ENCODE data around the gene TMEM242.

Gene TMEM242

DNA sequence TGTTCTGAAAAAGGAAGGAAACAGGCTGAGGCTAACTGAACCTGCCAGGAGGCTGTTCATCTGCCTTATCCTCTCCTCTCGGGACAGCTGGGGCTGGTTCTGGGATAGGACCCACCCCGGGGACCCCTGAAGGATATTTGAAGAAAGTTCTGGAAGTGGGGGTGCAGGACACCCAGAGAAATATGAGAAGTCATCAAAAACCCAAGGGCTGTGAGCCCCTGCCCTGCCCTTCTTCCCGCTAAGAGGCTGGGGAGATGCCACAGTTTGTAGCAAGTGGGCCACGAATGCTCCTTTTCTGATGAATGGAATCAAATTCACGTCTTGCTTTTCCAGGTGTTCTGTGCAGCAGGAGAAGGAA is 37.9 kb downstream of the TMEM242 start:
- no peaks in the 10 kb centered on the region for H3K4me1 ChIP-seq (ENCODE audit: control insufficient read depth, low read depth, low read length)
- no peak overlapping the region for H3K9ac ChIP-seq (ENCODE audit: low read length)
- H3K9me3 ChIP-seq (ENCODE audit: control insufficient read depth, low read depth, low read length) = no peaks in the 10 kb centered on the region
- H3K27me3 ChIP-seq (ENCODE audit: control insufficient read depth, insufficient read depth, low read length) = no peaks in the 10 kb centered on the region
- no peak overlapping the region for H3K27ac ChIP-seq (ENCODE audit: low read length)
- no peaks in the 10 kb centered on the region for H3K36me3 ChIP-seq (ENCODE audit: control insufficient read depth, low read depth, low read length)
- H3K4me3 ChIP-seq (ENCODE audit: low read length) = no peak overlapping the region

DNA sequence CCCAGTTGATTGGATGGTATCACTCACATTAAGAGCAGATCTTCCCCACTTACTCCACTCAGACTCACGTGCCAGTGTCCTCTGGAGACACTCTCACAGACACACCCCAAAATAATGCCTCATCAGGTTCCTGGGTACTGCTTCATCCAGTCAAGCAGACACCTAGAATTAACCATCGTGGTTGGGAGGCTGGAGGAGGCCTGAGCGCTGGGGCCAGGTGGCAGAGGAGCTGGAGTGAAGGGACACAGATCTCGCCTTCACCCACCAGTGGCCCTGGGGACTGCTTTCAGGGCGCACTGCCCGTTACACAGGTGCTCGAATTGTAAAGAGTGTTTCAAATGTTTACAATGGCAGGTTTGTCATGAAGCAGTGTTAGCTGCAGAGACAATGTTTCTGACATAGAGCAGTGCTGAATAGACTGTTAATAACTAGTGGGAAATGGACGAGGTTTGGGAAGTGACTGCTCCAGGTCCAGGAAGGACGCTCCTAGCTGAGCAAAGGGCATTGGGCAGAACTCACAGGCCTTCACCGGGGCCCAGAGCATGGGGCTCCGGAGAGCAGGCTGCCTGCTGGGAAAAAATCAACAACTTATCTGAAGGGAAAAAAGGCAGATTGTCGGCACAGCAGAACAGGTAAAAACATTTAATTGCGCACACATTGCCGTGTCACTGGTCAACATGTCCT is 38.4 kb downstream of the TMEM242 start:
- Histone ChIP-seq H3K27ac (ENCODE audit: low read length) (no peak overlapping the region), H3K36me3 (ENCODE audit: control insufficient read depth, low read depth, low read length) (no peaks in the 10 kb centered on the region), H3K4me3 (ENCODE audit: low read length) (no peak overlapping the region), H3K4me1 (ENCODE audit: control insufficient read depth, low read depth, low read length) (no peaks in the 10 kb centered on the region), H3K27me3 (ENCODE audit: control insufficient read depth, insufficient read depth, low read length) (no peaks in the 10 kb centered on the region), H3K9ac (ENCODE audit: low read length) (no peak overlapping the region), H3K9me3 (ENCODE audit: control insufficient read depth, low read depth, low read length) (no peaks in the 10 kb centered on the region)

DNA sequence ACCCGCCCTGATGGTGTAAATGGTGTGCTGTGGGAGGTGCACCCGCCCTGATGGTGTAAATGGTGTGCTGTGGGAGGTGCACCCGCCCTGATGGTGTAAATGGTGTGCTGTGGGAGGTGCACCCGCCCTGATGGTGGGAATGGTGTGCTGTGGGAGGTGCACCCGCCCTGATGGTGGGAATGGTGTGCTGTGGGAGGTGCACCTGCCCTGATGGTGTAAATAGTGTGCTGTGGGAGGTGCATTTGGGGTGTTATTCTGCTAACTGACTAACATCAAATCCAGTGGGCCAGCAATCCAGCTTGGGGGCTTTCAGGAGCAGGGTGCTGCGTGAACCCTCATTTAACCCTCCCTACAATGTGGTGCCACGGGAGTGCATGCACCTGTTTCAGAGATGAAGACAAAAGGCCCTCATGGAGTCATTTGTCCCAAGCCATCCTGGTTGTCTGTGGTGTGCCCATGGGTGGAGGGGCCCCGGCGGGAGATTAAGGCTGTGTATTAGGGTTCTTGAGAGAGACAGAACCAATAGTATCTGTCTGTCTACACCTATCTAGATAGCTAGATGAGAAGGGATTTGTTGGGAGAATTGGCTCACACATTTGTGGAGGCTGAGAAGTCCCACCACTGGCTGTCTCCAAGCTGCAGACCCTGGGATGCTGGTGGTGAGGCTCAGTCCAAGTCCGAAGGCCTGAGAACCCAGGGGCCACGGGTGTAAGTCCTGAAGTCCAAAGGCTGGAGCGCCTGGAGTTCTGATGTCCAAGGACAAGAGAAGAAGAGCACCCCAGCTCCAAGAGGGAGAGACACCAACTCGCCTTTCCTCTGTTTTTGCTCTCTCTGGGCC is 39.2 kb downstream of the TMEM242 start:
- H3K27me3 ChIP-seq (ENCODE audit: control insufficient read depth, insufficient read depth, low read length) = no peaks in the 10 kb centered on the region
- H3K4me3 ChIP-seq (ENCODE audit: low read length) = no peak overlapping the region
- H3K27ac ChIP-seq (ENCODE audit: low read length) = no peak overlapping the region
- H3K4me1 ChIP-seq (ENCODE audit: control insufficient read depth, low read depth, low read length) = no peaks in the 10 kb centered on the region
- H3K9me3 ChIP-seq (ENCODE audit: control insufficient read depth, low read depth, low read length) = no peaks in the 10 kb centered on the region
- H3K36me3 ChIP-seq (ENCODE audit: control insufficient read depth, low read depth, low read length) = no peaks in the 10 kb centered on the region
- H3K9ac ChIP-seq (ENCODE audit: low read length) = no peak overlapping the region

DNA sequence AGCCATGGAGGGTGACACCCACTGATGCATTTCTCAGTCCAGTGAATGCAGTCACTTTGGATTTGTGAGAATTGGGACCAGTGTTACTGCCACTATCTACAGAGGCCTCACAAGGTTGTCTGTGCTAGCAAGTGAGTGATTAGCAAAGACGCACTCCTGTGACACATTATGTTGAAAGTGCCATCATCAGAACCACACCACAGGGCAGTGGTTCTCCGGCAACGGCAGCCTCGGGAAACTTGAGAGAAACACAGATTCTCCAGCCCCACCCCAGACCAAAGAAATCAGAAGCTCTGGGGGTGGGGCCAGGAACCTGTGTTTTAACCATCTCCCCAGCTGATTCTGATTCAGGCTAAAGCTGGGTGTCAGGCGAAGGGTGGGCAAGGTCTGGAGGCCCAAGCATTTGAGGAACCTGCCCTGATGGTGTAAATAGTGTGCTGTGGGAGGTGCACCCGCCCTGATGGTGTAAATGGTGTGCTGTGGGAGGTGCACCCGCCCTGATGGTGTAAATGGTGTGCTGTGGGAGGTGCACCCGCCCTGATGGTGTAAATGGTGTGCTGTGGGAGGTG is 39.9 kb downstream of the TMEM242 start:
- H3K4me1 ChIP-seq (ENCODE audit: control insufficient read depth, low read depth, low read length) = no peaks in the 10 kb centered on the region
- no peak overlapping the region for H3K4me3 ChIP-seq (ENCODE audit: low read length)
- H3K27ac ChIP-seq (ENCODE audit: low read length) = no peak overlapping the region
- H3K9me3 ChIP-seq (ENCODE audit: control insufficient read depth, low read depth, low read length) = no peaks in the 10 kb centered on the region
- no peaks in the 10 kb centered on the region for H3K27me3 ChIP-seq (ENCODE audit: control insufficient read depth, insufficient read depth, low read length)
- no peak overlapping the region for H3K9ac ChIP-seq (ENCODE audit: low read length)
- H3K36me3 ChIP-seq (ENCODE audit: control insufficient read depth, low read depth, low read length) = no peaks in the 10 kb centered on the region

DNA sequence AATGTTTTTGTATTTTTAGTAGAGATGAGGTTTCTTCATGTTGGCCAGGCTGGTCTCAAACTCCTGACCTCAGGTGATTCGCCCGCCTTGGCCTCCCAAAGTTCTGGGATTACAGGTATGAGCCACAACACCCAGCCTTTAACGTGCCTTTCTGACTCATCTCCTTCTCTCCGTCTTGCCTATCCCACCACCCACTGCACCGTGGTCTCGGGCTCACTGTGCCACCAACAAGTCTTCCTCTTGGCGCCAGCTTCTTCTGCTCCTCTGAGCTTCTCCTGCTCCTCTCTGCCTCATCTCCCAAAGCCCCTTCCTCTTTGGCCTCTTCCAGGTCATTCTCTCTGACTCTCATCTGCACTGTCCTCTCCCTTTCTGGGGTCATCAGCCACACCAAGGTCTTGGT is 41.0 kb downstream of the TMEM242 start:
- Histone ChIP-seq H3K36me3 (ENCODE audit: control insufficient read depth, low read depth, low read length) (no peaks in the 10 kb centered on the region), H3K4me1 (ENCODE audit: control insufficient read depth, low read depth, low read length) (no peaks in the 10 kb centered on the region), H3K9ac (ENCODE audit: low read length) (no peak overlapping the region)

DNA sequence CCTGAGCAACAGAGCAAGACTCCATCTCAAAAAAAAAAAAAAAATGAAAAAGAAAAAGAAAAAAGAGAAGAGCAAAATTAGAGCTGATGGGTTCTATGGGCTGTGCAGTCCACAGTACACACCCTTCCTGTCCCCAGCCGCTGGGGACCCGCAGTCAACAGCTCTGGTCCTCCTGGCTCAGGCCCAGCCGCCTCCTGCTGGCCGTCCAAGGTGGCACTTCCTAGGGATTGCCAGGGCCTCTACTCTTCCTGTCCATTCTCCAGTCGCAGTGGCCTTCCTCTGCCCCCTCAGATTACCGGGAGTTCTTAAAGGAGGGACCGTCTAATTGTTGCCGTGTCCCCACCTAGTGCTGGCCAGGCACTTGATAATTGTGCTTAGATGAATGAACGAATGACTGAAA is 41.7 kb downstream of the TMEM242 start:
- Histone ChIP-seq H3K4me3 (ENCODE audit: low read length) (no peak overlapping the region), H3K27me3 (ENCODE audit: control insufficient read depth, insufficient read depth, low read length) (no peaks in the 10 kb centered on the region), H3K36me3 (ENCODE audit: control insufficient read depth, low read depth, low read length) (no peaks in the 10 kb centered on the region), H3K9me3 (ENCODE audit: control insufficient read depth, low read depth, low read length) (no peaks in the 10 kb centered on the region), H3K9ac (ENCODE audit: low read length) (no peak overlapping the region), H3K4me1 (ENCODE audit: control insufficient read depth, low read depth, low read length) (no peaks in the 10 kb centered on the region), H3K27ac (ENCODE audit: low read length) (no peak overlapping the region)

More for the DNA sequence above, 41.0 kb downstream of the TMEM242 start:
- Histone ChIP-seq H3K4me3 (ENCODE audit: low read length) (no peak overlapping the region), H3K27ac (ENCODE audit: low read length) (no peak overlapping the region), H3K9me3 (ENCODE audit: control insufficient read depth, low read depth, low read length) (no peaks in the 10 kb centered on the region), H3K27me3 (ENCODE audit: control insufficient read depth, insufficient read depth, low read length) (no peaks in the 10 kb centered on the region)

DNA sequence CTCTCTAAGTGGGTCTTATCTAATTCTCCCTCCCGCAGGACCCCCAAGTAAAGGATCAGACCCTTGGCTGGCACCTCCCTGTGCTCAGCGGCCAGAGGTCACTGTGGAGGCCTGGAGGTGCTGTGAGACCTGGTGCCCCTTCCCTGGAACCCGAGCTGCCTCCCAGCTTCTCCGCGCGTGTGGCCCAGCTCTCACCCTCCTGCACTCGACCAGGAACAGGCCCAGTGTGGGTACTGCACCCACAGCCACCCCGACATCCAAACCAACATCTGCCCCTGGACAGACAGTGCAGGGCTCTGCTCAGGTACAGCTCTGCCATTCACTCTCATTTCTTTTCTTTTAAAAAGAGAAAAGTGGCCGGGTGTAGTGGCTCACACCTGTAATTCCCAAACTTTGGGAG is 42.4 kb downstream of the TMEM242 start:
- Histone ChIP-seq H3K27me3 (ENCODE audit: control insufficient read depth, insufficient read depth, low read length) (no peaks in the 10 kb centered on the region), H3K9me3 (ENCODE audit: control insufficient read depth, low read depth, low read length) (no peaks in the 10 kb centered on the region), H3K4me1 (ENCODE audit: control insufficient read depth, low read depth, low read length) (no peaks in the 10 kb centered on the region), H3K27ac (ENCODE audit: low read length) (no peak overlapping the region), H3K4me3 (ENCODE audit: low read length) (no peak overlapping the region), H3K9ac (ENCODE audit: low read length) (no peak overlapping the region), H3K36me3 (ENCODE audit: control insufficient read depth, low read depth, low read length) (no peaks in the 10 kb centered on the region)

DNA sequence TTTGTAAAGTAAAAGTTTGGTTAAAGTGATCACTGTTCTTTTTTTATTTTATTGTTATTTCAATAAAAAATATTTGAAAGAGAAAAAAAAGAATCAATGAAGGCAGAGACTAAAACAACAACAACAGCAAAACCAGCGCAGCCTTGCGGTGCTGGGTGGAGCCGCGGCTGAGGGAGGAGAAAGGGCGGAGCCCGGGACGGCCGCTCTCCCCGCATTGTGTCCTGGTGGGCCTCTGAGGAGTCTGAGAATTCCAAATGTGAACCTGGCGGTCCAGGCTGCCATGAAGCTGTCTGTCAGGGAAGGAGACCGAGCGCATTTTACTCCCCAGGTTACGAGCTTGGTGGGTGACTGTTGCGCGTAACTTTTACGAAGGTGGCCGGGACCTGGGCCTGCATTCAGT is 43.2 kb downstream of the TMEM242 start:
- Histone ChIP-seq H3K27me3 (ENCODE audit: control insufficient read depth, insufficient read depth, low read length) (peaks cover 5% of the 10 kb centered on the region), H3K27ac (ENCODE audit: low read length) (no peak overlapping the region), H3K9me3 (ENCODE audit: control insufficient read depth, low read depth, low read length) (no peaks in the 10 kb centered on the region), H3K4me1 (ENCODE audit: control insufficient read depth, low read depth, low read length) (no peaks in the 10 kb centered on the region), H3K9ac (ENCODE audit: low read length) (no peak overlapping the region), H3K4me3 (ENCODE audit: low read length) (no peak overlapping the region), H3K36me3 (ENCODE audit: control insufficient read depth, low read depth, low read length) (no peaks in the 10 kb centered on the region)

DNA sequence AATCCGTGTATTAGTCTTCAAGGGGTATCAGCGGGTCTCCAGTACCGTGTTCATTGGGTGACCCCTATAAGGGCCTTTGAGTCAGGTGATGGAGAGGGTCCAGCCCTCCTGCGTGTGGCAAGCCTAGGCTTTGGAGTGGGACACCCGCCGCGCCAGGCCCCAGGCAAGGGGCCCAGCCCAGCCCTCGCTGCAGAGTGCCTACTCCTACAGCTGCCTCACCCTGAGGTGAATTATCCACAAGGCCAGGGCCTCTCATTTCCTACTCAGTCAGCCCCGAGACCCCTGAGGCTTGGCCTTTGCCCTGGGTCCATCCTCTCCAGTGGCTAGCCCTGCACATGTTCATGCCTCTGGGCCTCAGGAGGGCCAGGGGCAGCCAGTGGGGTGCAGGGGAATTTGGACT is 45.1 kb downstream of the TMEM242 start:
- peaks cover 6% of the 10 kb centered on the region for H3K4me1 ChIP-seq (ENCODE audit: control insufficient read depth, low read depth, low read length)
- H3K9me3 ChIP-seq (ENCODE audit: control insufficient read depth, low read depth, low read length) = no peaks in the 10 kb centered on the region
- H3K27me3 ChIP-seq (ENCODE audit: control insufficient read depth, insufficient read depth, low read length) = peaks cover 20% of the 10 kb centered on the region
- H3K4me3 ChIP-seq (ENCODE audit: low read length) = no peak overlapping the region
- no peaks in the 10 kb centered on the region for H3K36me3 ChIP-seq (ENCODE audit: control insufficient read depth, low read depth, low read length)
- no peak overlapping the region for H3K27ac ChIP-seq (ENCODE audit: low read length)
- no peak overlapping the region for H3K9ac ChIP-seq (ENCODE audit: low read length)

DNA sequence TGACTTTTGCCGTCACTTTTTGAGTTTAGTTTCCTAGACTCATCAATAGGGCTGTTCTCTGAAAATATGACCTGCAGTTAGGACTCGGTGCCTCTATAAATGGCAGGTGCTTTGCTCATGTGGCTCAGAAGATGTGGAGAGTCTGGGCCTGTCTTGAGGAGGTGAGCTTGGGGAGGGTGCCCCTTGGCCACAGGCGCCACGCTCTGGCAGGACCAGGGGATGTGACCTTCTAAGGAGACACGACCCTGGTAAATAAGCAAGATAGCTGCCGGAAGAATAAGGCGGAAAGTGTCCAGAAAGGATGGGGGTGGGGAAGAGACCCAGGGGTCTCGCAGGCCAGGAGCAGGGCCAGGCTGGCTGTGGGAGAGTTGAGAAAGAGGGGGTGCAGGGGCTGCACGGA is 46.6 kb downstream of the TMEM242 start:
- Histone ChIP-seq H3K9ac (ENCODE audit: low read length) (no peak overlapping the region), H3K27ac (ENCODE audit: low read length) (no peak overlapping the region), H3K27me3 (ENCODE audit: control insufficient read depth, insufficient read depth, low read length) (peaks cover 20% of the 10 kb centered on the region), H3K4me3 (ENCODE audit: low read length) (no peak overlapping the region), H3K9me3 (ENCODE audit: control insufficient read depth, low read depth, low read length) (no peaks in the 10 kb centered on the region), H3K4me1 (ENCODE audit: control insufficient read depth, low read depth, low read length) (peaks cover 6% of the 10 kb centered on the region), H3K36me3 (ENCODE audit: control insufficient read depth, low read depth, low read length) (no peaks in the 10 kb centered on the region)

DNA sequence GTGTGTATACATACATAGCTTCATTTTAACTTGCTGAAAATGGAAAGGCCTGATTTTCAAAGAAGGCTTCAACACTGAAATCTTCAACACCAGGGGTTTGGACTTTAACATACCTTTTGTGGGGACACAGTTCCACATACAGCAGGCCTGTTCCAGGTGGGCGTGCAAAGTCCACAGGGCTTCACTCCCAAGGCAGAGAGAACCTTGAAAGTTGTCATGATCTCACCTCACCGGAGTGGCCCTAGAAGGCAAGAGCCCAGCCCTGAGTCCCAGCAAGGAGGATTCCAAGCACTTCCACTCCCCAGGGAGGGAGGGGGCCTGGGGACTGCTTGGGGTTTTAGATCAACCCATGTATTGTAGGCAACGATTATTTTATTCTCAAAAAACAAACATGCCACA is 47.2 kb downstream of the TMEM242 start:
- H3K9me3 ChIP-seq (ENCODE audit: control insufficient read depth, low read depth, low read length) = no peaks in the 10 kb centered on the region
- H3K4me3 ChIP-seq (ENCODE audit: low read length) = no peak overlapping the region
- no peak overlapping the region for H3K27ac ChIP-seq (ENCODE audit: low read length)
- H3K36me3 ChIP-seq (ENCODE audit: control insufficient read depth, low read depth, low read length) = no peaks in the 10 kb centered on the region
- H3K27me3 ChIP-seq (ENCODE audit: control insufficient read depth, insufficient read depth, low read length) = peaks cover 20% of the 10 kb centered on the region
- H3K9ac ChIP-seq (ENCODE audit: low read length) = no peak overlapping the region
- peaks cover 6% of the 10 kb centered on the region for H3K4me1 ChIP-seq (ENCODE audit: control insufficient read depth, low read depth, low read length)

All from iPS-18a (cell line).